GM21526 (cell line): ENCODE results near the gene ATP6V0C.
A peak's percentile ranks its signal among the peaks of the same experiment; 100 is the strongest.
"Not testable (repeated sequence)": the region's sequence is repeated elsewhere in the genome, so short reads cannot be mapped to it uniquely, and the experiment has no call there.

Experiments
- ATAC-seq: cut with Tn5 transposase; IDR thresholded peaks from one replicate; pipeline ENCODE4 v1.9.1; 2021; ENCODE audit warnings: moderate library complexity; ENCODE audit not compliant: unreplicated experiment, low FRiP score

ATP6V0C gene

DNA sequence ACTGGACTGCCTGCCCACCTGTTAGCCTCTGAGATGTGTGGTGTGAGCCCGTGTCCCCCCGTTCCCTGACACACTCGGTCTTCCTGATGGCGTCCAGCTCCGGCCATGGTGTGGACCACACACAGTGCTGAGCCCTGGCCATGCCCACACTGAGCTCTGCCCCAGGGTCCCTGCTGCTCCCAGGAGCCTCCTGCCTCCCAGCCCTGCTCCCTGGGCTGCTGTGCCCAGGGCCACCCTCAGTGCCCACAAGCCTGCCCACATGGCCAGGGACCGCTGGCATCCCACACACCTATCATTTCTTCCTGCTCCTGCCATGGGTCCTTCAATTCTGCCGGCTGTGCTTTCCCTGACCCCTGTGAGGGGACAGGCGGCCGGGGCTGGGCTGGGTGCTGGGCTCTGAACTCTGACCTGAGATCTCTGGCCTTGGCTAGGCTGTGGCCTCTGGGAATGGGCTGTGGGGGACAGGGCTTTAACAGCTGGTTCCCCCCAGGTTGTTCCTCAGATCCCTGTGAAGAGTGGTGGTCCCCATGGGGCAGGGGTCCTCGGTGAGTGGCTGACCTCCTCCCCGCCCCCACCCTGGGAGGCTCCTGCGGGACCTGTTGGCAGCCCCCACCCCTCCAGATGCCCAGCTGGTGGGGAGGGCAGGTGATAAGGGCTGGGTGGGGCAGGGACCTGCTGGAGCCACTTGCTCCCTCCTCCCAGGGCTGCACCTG, 13.5 kb downstream of the ATP6V0C start:
- no peak for ATAC-seq

DNA sequence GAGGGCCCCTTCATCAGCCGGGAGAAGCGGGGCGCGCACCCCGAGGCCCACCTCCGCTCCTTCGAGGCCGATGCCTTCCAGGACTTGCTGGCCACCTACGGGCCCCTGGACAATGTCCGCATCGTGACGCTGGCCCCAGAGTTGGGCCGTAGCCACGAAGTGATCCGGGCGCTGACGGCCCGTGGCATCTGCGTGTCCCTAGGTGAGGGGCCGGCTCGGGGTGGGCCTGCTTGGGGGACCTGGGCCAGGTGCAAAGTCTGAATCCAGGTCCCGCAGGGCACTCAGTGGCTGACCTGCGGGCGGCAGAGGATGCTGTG, 14.0 kb downstream of the ATP6V0C start:
- no peak for ATAC-seq

DNA sequence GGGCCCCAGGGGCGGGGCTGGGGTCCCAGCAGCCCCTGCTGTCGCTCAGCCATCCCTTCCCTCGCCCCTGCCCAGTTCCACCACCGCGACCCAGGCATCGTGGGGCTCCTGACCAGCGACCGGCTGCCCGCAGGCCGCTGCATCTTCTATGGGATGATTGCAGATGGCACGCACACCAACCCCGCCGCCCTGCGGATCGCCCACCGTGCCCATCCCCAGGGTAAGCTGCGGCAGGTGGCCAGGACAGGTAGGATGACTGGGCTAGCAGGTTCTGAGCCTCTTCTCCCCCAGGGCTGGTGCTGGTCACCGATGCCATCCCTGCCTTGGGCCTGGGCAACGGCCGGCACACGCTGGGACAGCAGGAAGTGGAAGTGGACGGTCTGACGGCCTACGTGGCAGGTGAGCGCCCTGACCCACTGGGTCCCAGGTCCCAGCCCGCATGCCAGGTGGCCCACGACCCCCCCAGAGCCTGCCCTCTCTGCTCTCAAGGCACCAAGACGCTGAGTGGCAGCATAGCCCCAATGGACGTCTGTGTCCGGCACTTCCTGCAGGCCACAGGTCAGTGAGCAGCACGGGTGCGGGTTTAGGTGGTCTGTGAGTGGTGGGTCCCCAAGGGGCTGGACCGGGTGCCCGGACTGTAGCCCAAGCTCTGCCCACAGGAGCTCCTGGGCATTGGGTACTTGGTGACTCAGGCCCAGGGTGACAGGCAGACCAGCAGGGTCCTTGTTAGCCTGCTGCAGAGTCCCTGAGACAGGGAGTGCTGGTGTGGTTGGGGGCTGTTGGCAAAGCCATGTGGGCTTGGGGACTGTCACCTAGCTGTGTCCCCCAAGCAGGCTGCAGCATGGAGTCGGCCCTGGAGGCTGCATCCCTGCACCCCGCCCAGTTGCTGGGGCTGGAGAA, 14.7 kb downstream of the ATP6V0C start:
- ATAC-seq: no peak

DNA sequence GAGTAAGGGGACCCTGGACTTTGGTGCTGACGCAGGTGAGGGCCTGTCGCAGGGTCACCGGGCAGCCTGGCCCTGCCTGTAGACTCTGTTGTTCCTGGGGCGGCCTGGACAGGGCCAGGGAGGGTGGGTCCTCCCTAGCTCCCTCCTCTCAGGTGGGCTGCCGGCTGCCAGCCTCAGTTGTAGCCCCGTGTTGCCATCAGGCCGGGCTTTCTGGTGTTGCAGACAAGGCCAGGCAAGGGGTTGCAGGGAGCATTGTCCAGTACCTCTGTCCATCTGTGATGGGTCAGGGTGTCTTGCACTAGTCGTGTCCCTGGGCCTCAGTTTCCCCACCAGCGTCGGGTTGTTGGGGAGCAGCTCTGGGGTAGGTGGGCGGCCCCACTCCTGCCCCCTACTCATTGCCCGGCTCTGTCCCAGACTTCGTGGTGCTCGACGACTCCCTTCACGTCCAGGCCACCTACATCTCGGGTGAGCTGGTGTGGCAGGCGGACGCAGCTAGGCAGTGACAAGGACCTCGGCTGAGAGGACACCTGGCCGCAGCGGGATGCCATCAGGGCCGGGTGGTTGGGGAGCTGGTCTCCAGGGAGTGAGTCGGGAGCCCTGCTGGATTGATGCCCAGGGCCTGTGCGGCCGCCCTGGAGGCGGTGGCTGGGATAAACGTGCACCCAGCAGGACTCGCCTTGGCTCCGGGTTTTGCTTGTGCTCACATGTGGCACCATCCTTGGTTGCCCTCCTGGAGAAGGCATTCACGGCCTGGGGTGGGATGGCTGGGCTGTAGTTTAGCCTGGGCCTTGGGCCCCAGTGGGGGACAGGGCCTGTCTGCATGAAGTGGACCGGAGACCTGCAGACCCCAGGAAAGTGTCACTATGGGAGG, 15.5 kb downstream of the ATP6V0C start:
- no peak for ATAC-seq

DNA sequence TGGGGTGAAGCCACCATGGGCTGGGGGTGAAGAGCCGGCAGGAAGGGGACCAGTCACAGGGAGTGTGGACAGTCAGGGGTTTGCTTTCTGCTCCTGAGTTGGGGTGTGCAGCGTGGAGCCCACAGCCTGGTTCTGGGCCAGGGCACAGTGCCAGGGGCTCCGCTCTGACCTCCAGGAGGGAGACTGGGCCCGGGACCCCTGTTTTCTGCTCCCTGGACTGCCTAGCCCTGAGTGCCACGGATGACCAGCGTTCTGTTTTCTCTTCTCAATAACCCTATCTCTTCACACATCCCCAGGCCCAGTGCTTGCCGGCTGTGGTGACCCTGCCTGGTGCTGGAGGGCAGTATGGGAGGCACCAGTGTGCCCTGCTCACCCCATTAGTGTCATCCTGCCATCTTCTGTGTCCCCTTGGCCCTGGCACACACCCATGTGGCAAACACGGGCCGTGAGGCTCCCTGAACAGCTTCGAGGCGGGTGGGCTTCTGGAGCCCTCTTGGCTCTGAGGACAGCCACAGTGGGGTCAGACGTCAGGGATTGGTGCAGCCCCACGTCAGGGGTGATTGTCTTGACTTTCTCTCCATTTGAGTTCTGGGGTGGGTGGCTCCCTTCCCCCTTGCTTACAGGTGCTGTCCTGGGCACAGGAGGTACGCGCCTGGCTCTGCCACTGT, 16.3 kb downstream of the ATP6V0C start:
- no peak for ATAC-seq

DNA sequence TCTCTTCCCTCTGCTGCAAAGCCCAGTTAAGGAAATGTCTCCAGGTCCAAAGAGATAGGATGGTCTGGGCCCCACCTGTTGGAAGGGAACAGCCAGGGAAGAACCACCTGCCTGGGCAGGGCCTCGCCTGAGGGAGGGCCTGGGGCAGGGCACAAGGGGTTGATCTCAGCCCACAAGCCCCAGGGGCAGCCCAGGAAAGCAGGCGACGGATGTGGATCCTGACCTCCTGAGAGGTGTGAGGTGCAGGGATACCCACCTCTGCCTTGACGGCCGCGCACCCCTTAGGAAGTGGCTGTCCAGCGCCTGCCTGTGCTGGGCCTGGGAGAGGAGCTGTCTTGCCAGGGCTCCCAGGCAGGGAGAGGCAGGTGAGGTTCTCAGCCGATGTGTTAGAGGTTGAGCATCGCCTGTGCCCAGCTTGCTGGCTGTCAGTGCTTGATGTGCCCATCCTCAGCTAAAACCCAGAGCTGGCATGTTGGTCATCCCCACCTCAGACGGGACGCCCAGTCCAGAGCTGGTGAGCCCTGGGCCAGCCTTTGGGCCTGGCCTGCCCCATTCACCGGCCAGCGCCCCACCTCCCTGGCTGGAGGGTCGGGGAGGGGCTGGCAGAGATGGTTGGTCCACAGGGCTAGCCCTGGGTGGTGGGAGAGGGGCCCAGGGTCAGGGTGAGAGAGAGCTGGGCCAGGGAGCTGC, 17.0 kb downstream of the ATP6V0C start:
- ATAC-seq: no peak

DNA sequence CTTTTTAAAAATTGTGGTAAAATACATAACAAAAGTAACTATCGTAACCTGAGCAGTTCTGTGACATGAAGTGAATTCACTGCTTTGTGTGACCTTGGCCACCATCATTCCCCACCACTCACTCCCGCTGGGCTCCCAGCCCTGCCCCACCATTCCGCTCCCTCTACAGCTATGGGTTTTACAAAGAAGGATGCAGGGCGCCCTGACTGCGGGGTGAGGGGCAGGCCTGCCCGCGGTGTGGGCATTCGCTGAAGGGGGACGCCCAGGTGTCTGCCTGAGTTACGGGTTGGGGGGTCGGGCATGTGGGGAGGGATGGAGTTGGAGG, 17.6 kb downstream of the ATP6V0C start, which contains the start of gene CEMP1:
Gene CEMP1, minus strand, starts transcription at position 38 of the 325 bp plus-strand sequence. CDS start 335 bp downstream, outside the sequence.
- no peak for ATAC-seq

DNA sequence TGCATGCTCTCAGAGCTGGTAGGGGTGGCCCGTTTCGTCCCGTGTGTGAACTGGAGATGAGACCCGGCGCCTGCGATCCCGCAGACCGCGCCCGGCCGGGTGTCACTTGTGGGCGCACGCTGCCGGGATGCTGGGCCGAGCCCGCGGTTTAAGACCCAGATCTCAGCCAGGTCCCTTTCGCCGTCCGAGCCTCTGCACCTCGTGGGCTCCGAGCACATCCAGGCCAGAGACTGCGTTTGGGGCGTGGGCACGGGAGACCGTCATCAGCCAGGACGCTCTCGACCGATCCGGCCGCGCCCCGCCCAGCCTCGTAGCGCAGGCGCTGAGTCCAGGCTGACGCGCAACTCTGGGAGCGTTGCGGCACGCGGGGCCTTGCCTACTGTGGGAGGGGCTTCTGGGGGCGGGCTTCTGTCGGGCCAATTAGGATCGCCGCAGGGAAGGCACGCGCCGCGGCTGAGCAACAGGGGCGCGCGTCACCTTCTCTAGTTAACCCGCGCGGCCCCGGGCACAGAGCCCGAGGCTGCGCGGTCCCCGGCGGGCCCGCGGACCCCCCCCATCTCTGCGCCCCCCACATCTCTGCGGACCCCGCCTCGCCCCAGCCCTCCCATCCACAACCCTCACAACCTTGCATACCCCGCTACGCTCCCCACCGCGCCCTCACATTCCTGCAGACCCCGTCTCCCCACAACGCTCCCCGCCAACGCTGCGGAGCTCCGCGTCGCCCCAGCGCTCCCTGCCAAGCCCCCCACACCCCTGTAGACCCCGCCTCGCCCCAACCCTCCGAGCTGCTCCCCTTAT, 18.1 kb downstream of the ATP6V0C start:
- peak; percentile 69 for ATAC-seq

DNA sequence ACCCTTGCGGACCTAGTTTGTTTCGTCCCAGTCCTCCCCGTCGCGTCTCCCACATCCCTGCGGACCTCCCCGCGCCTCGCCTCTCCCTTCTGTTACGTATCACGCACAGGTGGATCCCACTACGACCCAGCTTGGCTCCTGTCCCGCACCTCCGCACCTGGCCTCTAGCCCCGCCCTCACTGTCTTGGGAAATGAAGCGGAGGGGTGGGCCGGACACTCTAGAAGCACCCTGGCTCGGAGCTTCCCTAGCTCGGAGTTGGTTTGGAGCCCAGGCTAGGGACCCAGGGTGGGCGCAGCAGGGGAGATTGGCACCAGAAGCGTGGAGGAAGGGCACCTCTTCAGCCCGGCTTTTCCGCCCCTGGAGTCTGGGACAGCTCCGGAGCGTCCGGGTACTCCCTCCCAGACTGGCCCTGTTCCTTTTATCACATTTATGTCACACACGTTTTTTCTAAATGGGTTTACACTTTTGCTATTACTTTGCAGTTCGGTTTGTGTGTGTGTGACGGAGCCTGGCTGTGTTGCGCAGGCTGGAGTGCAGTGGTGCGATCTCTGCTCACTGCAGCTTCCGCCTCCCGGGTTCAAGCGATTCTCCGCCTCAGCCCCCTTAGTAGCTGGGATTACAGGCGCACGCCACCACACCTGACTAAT, 18.9 kb downstream of the ATP6V0C start:
- no peak for ATAC-seq

DNA sequence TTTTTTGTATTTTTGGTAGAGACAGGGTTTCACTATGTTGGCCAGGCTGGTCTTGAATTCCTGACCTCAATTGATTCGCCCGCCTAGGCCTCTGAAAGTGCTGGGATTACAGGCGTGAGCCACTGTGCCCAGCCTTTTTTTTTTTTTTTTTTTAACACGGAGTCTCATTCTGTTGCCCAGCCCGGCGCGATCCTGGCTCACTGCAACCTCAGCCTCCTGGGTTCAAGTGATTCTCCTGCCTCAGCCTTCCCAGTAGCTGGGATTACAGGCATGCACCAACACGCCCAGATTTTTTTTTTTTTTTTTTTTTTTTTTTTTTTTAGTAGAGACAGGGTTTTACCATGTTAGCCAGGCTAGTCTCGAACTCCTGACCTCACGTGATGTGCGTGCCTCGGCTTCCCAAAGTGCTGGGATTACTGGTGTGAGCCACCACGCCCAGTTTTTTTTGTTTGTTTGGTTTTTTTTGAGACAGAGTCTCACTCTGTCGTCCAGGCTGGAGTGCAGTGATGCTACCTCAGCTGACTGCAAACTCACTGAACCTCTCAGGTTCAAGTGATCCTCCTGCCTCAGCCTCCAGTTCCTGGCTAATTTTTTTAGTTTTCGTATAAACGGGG, 19.5 kb downstream of the ATP6V0C start:
- not testable (repeated sequence) for ATAC-seq

DNA sequence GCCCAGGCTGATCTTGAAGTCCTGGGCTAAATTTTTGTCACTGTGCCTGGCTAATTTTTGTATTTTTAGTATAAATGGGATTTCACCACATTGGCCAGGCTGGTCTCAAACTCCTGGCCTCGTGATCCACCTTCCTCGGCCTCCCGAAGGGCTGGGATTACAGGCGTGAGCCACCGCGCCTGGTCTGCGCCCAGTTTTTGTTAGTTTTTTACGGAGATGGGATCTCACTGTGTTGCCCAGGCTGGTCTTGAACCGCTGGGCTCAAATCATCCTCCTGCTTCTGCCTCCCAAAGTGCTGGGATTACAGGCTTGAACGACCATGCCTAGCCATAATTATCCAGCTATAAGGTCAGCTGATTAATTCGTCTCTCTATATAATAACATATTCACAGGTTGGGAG, 20.2 kb downstream of the ATP6V0C start:
- no peak for ATAC-seq

DNA sequence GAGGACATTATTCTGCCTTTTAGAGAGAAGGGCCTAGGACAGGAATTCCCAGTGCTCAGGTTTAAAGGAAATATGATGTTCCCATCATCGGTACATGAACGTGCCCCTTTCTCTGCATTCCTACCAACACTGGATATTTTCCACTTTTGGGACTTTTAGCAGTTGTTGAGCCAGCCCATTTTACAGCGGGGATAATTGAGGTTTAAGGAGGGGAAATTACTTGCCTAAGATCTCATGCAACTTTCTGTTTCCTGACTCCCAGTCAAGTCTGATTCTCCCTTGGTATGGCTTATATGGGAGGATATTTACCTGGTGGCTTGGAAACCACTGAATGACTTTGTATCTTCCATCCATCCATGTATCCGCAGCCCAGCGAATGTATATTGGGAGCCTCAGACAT, 20.6 kb downstream of the ATP6V0C start:
- ATAC-seq: not testable (repeated sequence)

DNA sequence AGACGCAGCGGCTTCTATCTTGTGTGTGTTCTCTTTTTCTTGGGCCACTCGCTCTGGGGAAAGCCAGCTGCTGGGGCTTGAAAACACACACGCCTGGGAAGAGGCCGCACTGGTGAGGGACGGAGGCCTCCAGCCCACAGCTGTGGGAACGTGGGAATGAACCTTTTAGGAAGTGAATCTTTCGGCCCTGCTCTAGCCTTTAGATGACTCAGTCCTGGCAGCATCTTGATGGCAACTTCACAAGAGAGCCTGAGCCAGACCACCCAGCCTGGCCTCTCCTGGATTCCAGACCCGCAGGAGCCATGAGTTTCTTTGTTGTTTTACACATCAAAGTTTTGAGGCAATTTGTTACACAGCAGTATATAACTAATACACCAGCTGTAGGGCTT, 21.9 kb downstream of the ATP6V0C start:
- ATAC-seq: no peak

DNA sequence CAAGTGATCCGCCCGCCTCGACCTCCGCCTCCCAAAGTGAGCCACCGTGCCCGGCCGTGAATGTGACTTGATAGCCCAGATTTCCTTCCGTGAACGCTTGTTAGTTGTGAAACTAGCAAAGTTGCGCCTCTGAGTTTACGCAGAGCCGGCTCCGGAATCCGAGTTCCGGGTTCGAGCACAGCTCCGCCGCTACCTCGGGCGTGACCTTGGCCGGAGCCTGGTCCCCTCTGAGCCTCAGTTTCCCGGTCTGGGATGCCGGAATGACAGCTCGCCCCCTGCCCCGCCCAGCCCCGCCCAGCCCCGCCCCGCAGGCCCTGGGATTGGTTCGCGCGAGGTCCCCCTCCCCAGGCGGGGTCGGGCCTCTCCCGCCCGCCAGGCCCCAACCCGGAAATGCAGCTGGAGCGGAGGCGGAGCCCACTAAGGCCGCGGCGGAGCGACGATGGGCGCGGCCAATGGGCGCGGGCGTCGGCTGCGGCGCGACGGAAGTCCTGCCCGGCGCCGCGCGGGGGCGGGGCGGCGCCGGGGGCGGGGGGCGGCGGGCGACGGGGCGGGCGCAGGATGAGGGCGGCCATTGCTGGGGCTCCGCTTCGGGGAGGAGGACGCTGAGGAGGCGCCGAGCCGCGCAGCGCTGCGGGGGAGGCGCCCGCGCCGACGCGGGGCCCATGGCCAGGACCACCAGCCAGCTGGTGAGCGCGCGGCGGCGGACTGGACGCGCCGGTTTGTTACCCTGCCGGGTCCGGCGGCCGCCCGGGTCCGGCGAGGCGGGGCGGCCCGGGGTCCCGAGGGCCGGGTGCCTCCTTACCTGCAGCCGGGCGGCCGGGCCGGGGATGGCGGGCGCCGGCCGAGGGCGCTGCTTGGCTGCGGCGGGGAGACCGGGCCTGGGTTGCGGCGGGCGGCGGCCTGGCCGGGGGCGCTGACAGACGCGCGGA, 24.0 kb downstream of the ATP6V0C start, which contains the start of gene PDPK1:
Gene PDPK1, plus strand, starts transcription at position 571 of the 929 bp plus-strand sequence. Its CDS starts 92 bp downstream, at position 663.
- peak; percentile 62 for ATAC-seq

DNA sequence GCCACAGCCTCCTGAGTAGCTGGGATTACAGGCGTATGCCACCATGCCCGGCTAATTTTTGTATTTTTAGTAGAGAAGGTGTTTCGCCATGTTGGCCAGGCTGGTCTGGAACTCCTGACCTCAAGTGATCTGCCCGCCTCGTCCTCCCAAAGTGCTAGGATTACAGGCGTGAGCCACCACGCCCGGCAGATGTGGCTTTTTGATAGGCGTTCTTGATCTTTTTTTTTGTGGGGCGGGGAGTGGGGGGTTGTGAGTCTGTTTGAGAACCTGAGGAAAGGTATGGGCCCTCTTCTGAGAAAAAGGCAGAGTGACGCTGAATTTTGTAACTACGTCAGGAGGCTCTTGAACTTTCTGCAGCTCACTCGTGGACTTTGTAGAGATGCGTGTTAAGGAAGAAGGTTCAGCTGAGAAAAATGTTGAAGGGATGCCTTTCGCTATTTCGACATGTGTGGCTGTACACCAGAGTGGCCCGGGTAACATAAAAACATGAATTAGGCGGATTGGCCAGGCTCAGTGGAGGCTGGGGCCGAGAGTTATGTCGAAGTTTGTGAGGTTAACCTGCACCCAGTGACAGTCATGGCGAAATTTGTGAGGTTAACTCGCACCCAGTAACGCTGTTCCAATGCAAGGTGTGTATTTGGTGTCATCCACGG, 25.6 kb downstream of the ATP6V0C start:
- ATAC-seq: not testable (repeated sequence)

DNA sequence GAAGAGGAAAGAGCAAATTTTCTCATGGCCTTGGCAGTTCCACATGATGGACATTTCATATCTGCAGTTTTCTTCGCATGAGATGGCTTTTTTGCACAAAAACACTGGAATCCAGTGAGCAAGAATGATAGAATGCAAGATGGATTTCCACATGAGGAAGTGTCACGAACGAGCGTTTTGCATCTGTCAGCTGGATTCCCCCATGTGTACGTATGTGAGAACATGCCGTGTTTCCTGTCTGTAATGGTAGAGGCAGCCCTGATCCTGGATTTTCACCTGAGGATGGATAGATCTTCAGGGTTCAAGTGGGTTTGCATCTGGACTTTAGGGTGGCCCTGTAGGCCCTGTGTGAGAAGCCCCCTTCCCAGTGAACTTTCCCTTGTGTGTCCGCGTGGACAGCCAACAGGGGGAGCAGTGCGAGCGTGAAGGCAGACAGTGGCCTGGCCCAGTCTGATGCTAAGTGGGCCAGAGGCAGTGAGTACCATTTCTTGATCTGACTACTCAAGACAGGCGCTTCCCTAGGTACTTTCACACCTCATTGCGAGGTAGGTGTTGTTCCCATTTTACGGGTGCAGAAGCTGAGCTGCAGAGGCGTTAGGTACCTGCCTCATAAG, 26.2 kb downstream of the ATP6V0C start:
- not testable (repeated sequence) for ATAC-seq
